GM10266 (cell line): ENCODE data around the gene RNF121.

Experiments
- DNase-seq: peaks from one replicate; pipeline ENCODE4 v3.0.0; 2012; ENCODE audit errors: extremely low spot score
- TF ChIP-seq, protein P1 (sequence below): IDR thresholded peaks from 2 replicates; pipeline ENCODE4 v1.5.1; 2012; ENCODE audit warnings: mild to moderate bottlenecking, low read depth; ENCODE audit not compliant: control insufficient read depth, insufficient read depth; ENCODE audit errors: missing control alignments

Gene RNF121

DNA sequence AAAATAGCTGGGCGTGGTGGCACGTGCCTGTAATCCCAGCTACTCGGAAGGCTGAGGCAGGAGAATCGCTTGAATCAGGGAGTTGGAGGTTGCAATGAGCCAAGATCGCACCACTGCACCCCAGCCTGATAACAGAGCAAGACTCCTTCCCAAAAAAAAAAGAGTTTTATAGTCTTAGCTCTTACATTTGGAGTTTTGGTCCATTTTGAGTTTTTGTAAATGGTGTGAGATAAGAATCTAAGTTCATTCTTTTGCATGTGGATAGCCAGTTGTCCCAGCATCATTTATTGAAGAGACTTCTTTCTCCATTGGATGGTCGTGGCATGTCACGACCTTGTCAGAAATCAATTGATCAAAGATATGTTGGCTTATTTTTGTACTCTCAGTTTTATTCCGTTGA is 34.6 kb downstream of the RNF121 start:
- TF ChIP-seq, protein P1, sequence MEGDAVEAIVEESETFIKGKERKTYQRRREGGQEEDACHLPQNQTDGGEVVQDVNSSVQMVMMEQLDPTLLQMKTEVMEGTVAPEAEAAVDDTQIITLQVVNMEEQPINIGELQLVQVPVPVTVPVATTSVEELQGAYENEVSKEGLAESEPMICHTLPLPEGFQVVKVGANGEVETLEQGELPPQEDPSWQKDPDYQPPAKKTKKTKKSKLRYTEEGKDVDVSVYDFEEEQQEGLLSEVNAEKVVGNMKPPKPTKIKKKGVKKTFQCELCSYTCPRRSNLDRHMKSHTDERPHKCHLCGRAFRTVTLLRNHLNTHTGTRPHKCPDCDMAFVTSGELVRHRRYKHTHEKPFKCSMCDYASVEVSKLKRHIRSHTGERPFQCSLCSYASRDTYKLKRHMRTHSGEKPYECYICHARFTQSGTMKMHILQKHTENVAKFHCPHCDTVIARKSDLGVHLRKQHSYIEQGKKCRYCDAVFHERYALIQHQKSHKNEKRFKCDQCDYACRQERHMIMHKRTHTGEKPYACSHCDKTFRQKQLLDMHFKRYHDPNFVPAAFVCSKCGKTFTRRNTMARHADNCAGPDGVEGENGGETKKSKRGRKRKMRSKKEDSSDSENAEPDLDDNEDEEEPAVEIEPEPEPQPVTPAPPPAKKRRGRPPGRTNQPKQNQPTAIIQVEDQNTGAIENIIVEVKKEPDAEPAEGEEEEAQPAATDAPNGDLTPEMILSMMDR = no peak
- no peak for DNase-seq

DNA sequence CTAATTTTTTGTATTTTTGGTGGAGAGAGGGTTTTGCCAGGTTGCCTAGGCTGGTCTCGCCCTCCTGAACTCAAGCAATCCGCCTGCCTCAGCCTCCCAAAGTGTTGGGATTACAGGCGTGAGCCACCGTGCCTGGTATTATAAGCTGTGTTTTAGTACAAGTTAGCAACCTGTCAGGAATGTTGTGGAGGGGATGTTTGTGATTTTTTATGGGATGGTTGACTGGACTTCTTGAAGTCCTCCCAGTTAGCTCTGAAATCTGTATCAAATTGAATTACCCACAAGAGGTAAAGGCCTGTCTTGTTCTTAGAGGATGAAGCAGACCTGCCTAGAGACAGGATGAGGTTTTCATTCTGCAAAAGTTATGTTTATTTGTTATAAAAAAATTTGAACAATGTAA is 35.8 kb downstream of the RNF121 start:
- DNase-seq = no peak
- TF ChIP-seq, protein P1 = no peak

DNA sequence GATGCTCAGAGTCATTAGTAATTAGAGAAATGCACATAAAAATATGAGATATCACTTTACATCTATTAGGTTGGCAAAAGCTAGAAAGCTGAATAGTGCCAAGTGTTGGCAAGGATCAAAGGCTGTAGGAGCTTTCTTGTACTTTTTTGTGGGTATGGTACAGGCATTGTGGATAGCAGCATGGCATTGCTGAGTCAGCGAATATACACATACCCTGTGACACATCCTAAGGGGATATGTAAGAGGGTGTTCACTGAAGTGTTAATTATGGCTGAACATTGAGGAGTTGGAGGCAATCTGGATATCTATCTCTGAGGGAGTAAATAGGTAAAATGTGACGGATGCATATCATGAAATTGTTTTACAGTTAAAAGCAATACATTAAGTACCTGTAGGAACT is 42.8 kb downstream of the RNF121 start:
- TF ChIP-seq, protein P1 = no peak
- no peak for DNase-seq

DNA sequence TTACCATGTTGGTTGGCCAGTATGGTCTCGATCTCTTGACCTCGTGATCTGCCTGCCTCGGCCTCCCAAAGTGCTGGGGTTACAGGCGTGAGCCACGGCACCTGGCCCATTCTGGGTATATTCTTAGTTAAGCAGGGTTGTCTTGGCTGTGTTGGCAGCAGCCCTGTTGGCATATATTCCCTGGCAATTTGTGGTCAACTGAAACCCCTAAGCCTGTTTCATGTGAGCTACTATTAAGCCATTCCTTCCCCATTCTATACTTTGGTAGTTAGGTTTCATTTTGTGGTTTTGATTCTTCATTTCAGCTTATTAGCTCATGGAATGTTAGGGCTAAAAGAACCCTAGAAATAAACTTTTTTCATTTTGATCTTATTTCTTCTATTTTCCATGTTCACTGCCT is 47.7 kb downstream of the RNF121 start:
- no peak for DNase-seq
- TF ChIP-seq, protein P1 = no peak

DNA sequence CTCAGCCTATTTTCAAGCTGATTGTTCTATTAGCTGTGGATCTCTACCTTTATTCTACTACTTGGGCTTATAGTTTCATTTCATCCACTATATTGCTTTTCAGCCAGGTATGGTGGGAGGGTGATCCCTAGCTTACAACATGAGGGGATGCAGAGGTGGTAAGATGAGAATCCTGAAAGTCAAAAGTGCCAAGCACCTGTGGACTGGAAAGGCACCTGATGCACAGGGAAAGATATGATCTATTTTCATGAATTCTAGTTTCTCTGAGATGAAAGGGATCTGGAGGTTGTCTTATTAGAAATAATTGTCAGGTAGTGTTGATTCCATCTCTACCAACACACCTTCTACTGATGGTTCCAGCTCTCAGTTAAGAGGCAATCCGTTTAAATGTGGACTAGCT is 48.2 kb downstream of the RNF121 start:
- DNase-seq = no peak
- TF ChIP-seq, protein P1 = no peak

DNA sequence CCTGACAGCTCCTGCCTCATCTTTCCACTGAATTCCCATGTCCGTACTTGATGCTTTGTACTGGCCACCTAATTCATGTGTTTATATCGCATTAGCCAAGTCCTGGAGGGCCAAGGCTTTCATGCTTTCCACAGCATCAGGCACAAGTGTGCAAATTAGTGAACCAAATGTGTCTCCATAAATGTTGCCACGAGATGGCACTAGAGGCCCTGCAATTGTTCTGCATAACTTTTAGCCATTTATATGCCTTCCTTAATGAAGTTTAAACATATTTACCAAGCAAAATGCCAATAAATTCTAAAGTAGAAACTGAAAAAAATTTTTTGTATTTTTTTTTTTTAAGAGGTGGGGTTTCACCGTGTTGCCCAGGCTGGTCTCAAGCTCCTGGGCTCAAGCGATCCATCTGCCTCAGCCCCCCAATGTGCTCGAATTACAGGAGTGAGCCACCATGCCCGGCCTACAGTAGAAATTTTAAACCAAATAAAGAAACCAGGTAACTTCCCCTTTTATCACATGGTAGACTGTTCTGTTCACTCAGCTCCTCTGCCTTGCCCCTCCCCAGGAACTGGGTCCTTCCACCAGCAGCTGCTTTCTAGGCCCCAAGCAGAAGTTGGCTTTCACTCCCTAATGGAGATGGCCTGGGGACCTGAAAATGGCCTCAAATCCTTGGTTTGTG is 49.0 kb downstream of the RNF121 start:
- peak; percentile 38 for DNase-seq
- TF ChIP-seq, protein P1 = peak; percentile 69

DNA sequence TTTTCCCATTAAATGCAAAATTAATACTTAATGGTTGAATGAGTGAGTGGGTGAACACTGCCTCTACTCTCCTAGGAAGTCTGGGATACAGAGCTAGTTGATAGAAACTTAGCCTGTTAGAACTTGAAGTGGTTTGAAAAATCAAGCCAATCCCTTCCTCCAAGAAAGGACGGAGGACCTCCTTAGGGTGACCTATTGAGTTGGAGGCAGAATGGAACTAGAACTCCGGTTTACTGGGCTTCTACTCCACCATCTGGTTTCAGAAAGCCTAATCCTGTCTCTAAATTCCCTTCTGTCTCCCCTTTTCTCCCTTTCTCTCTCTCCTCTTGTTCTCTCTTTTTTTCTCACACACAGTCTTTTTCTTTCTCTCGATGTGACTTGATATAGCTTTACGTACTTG is 50.2 kb downstream of the RNF121 start:
- TF ChIP-seq, protein P1 = no peak
- DNase-seq = no peak
